A549 (cell line): ENCODE data around the gene EIF5.

Source experiments
- CTCF ChIP-seq: fragments of >200 bp; sonication (Bioruptor Twin); formaldehyde crosslinking; IDR thresholded peaks from 3 replicates; pipeline ENCODE4 v1.5.1; 2016
- FOSB ChIP-seq: fragments of 250-450 bp; sonication (Bioruptor Pico); IDR thresholded peaks from 2 replicates; pipeline ENCODE4 v1.5.0; 2020; ENCODE audit warnings: mild to moderate bottlenecking, moderate library complexity
- MYC ChIP-seq: IDR thresholded peaks from 2 replicates; pipeline ENCODE4 v1.6.1; 2012; ENCODE audit warnings: mild to moderate bottlenecking, inconsistent platforms, low read length, improper control_type of control experiment, borderline replicate concordance
- POLR2A ChIP-seq: IDR thresholded peaks from 2 replicates; pipeline ENCODE4 v1.6.1; 2012; ENCODE audit warnings: mild to moderate bottlenecking, low read length
- RNF2 ChIP-seq: fragments of 200-600 bp; sonication (generic); IDR thresholded peaks from 2 replicates; pipeline ENCODE4 v1.6.1; 2016; ENCODE audit warnings: low read depth, mild to moderate bottlenecking, antibody characterized with exemption, moderate library complexity, borderline replicate concordance

GRCh38 chr14:103312006-103312635 is 21.9 kb upstream of the EIF5 start:
- no peak for TF ChIP-seq CTCF
- TF ChIP-seq RNF2, result no peak
- TF ChIP-seq FOSB (CRISPR knock-in tag), result no peak
- TF ChIP-seq MYC, result no peak
- TF ChIP-seq POLR2A, result no peak
